Sigmoid colon (tissue), 4 donors: ENCODE data around the gene ABCB8.

Source experiments
- POLR2A ChIP-seq, 2 donors: fragments of 450-650 bp; IDR thresholded peaks; one replicate each; pipeline ENCODE4 v1.6.1; 2016; ENCODE audit warnings: antibody characterized with exemption in 2 of 2, mild to moderate bottlenecking in 2 of 2, moderate library complexity in 2 of 2
- POLR2AphosphoS5 ChIP-seq, 4 donors: sonication (generic); formaldehyde crosslinking; IDR thresholded peaks; one replicate each; pipeline ENCODE4 v1.6.1; 2017; ENCODE audit warnings: antibody characterized with exemption in 4 of 4
- TF ChIP-seq, protein P1 (sequence below), 4 experiments: fragments of 450-650 bp in 3 of 4; fragments of 200-600 bp in 1 of 4; IDR thresholded peaks; one replicate each; pipeline ENCODE4 v1.5.1; 2016 to 2019; ENCODE audit warnings: antibody characterized with exemption in 4 of 4, mild to moderate bottlenecking in 3 of 4, moderate library complexity in 2 of 4

- TF ChIP-seq POLR2AphosphoS5 (IDR thresholded peaks at IDR 0.05) (no peak), POLR2A (IDR thresholded peaks at IDR 0.05) (no peak)
- TF ChIP-seq, protein P1, sequence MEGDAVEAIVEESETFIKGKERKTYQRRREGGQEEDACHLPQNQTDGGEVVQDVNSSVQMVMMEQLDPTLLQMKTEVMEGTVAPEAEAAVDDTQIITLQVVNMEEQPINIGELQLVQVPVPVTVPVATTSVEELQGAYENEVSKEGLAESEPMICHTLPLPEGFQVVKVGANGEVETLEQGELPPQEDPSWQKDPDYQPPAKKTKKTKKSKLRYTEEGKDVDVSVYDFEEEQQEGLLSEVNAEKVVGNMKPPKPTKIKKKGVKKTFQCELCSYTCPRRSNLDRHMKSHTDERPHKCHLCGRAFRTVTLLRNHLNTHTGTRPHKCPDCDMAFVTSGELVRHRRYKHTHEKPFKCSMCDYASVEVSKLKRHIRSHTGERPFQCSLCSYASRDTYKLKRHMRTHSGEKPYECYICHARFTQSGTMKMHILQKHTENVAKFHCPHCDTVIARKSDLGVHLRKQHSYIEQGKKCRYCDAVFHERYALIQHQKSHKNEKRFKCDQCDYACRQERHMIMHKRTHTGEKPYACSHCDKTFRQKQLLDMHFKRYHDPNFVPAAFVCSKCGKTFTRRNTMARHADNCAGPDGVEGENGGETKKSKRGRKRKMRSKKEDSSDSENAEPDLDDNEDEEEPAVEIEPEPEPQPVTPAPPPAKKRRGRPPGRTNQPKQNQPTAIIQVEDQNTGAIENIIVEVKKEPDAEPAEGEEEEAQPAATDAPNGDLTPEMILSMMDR (IDR thresholded peaks at IDR 0.05) = no peak
Measured at GRCh38 chr7:151094675-151095074, 66.4 kb downstream of the ABCB8 start.
